Colonic mucosa (tissue), 4 donors: ENCODE data around the gene NALCN. TPM values are rescaled to one million over a fixed set of nuclear protein-coding genes. Genes with fewer than 3 reads are reported as not detected.

Experiments used
- DNase-seq: peaks from one replicate; pipeline ENCODE4 v3.0.0-alpha.2; 2020
- H3K27ac ChIP-seq: fragments of 200-600 bp; one replicate; pipeline ENCODE4 v1.8.0; 2021
- H3K27me3 ChIP-seq: fragments of 200-600 bp; one replicate; pipeline ENCODE4 v1.8.0; 2021
- H3K36me3 ChIP-seq: fragments of 200-600 bp; one replicate; pipeline ENCODE4 v1.8.0; 2021
- H3K4me1 ChIP-seq: fragments of 200-600 bp; one replicate; pipeline ENCODE4 v1.8.0; 2021; ENCODE audit warnings: mild to moderate bottlenecking
- H3K4me3 ChIP-seq: fragments of 200-600 bp; one replicate; pipeline ENCODE4 v1.8.0; 2021
- H3K9ac ChIP-seq, 2 donors: one replicate each; pipeline ENCODE4 v1.7.0; 2013; ENCODE audit warnings: control low read depth in 2 of 2, low read depth in 2 of 2, low read length in 2 of 2
- H3K9me3 ChIP-seq: fragments of 200-600 bp; one replicate; pipeline ENCODE4 v1.8.0; 2021
- intact Hi-C: fragments of 100-400 bp; cut with DNase I; formaldehyde crosslinking; loops from one replicate; pipeline ENCODE4 v1.14.1; 2022
- total RNA-seq, 2 donors: library from RNA; stranded (reverse); fragmentation: NEBNext Ultra II Directional in 1 of 2; extraction: Animal tissue kit (Norgen Biotek cat#: 25700) in 1 of 2; gene quantifications; one replicate each; pipeline ENCODE4 v1.2.1, GENCODE V29; 2021
- TF ChIP-seq, protein P1 (sequence below): fragments of 200-600 bp; IDR thresholded peaks from one replicate; pipeline ENCODE4 v1.8.0; 2022; ENCODE audit warnings: antibody characterized with exemption, mild to moderate bottlenecking
- donor health status: healthy.
- donor health status: DM: no; HTN: no; CAD: no.
- donor health status: DM: no; HTN: no; CAD: no.

The NALCN gene
- total RNA-seq, 2 donors from 2014 or later = 0.22 to 0.27 TPM

DNA sequence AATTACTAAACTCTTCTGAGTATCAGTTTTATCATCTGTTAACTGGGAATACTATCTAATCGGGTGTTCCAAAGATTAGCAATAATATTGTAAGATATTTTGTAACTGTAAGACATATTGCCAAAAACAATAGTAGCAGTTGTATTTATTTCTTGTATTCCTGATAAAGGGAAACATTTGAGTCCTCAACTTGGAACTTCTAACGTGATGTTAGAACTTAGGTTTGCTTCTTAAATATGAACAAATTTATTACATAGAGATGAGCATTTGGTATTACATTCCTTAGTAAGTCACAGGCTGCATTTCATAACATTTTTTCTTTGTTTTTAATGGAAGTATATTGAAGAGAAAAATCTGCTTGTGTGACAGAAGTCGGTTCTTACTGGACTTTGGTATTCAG lies 225.3 kb downstream of the NALCN start:
- Histone ChIP-seq H3K27ac (no peak overlapping the region), H3K9ac (no peak overlapping the region), H3K4me1 (no peaks in the 10 kb centered on the region), H3K9me3 (no peaks in the 10 kb centered on the region), H3K4me3 (no peak overlapping the region), H3K36me3 (no peaks in the 10 kb centered on the region), H3K27me3 (no peaks in the 10 kb centered on the region)
- DNase-seq = no peak
- TF ChIP-seq, protein P1, sequence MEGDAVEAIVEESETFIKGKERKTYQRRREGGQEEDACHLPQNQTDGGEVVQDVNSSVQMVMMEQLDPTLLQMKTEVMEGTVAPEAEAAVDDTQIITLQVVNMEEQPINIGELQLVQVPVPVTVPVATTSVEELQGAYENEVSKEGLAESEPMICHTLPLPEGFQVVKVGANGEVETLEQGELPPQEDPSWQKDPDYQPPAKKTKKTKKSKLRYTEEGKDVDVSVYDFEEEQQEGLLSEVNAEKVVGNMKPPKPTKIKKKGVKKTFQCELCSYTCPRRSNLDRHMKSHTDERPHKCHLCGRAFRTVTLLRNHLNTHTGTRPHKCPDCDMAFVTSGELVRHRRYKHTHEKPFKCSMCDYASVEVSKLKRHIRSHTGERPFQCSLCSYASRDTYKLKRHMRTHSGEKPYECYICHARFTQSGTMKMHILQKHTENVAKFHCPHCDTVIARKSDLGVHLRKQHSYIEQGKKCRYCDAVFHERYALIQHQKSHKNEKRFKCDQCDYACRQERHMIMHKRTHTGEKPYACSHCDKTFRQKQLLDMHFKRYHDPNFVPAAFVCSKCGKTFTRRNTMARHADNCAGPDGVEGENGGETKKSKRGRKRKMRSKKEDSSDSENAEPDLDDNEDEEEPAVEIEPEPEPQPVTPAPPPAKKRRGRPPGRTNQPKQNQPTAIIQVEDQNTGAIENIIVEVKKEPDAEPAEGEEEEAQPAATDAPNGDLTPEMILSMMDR = no peak
- intact Hi-C loops = no loop called here

GRCh38 chr13:101190337-101190736 lies 226.0 kb downstream of the NALCN start:
- no peak overlapping the region for H3K4me3 ChIP-seq
- H3K9me3 ChIP-seq = no peaks in the 10 kb centered on the region
- intact Hi-C loops = no loop called here
- DNase-seq = no peak
- no peaks in the 10 kb centered on the region for H3K36me3 ChIP-seq
- H3K4me1 ChIP-seq = no peaks in the 10 kb centered on the region
- H3K9ac ChIP-seq = no peak overlapping the region
- TF ChIP-seq, protein P1 = no peak
- no peak overlapping the region for H3K27ac ChIP-seq
- no peaks in the 10 kb centered on the region for H3K27me3 ChIP-seq

DNA sequence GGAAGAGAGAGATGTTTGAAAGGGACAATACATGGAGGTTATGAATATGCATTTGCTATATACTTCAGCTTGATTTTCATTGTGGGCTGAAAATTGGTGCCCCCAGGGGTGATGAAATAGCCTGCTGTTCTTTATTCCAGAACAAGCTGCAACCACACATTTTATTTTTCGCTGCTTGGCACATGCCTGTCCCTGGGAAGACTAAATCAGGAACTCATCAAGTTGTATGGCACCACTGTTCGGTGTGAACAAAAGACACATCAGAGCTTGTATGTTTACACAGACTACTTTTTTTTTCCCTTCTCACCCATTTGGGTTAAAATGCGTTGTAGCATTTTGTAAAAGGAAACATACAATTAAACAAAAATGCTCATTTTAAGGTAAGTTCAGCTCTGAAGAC lies 230.7 kb downstream of the NALCN start:
- H3K9me3 ChIP-seq = no peaks in the 10 kb centered on the region
- no peaks in the 10 kb centered on the region for H3K27me3 ChIP-seq
- H3K4me3 ChIP-seq = no peak overlapping the region
- no peaks in the 10 kb centered on the region for H3K4me1 ChIP-seq
- H3K36me3 ChIP-seq = no peaks in the 10 kb centered on the region
- no peak for DNase-seq
- no peak overlapping the region for H3K9ac ChIP-seq
- TF ChIP-seq, protein P1 = no peak
- intact Hi-C loops = no loop called here
- no peak overlapping the region for H3K27ac ChIP-seq

- Histone ChIP-seq H3K27me3 (no peaks in the 10 kb centered on the region), H3K9ac (no peak overlapping the region), H3K36me3 (no peaks in the 10 kb centered on the region), H3K27ac (no peak overlapping the region), H3K9me3 (no peaks in the 10 kb centered on the region), H3K4me3 (no peak overlapping the region), H3K4me1 (no peaks in the 10 kb centered on the region)
- TF ChIP-seq, protein P1 = no peak
- intact Hi-C loops = no loop called here
- DNase-seq = no peak
Measured at GRCh38 chr13:101181076-101181685, 235.1 kb downstream of the NALCN start.

- no peak for DNase-seq
- Histone ChIP-seq H3K4me3 (no peak overlapping the region), H3K9ac (no peak overlapping the region), H3K36me3 (no peaks in the 10 kb centered on the region), H3K27me3 (no peaks in the 10 kb centered on the region), H3K4me1 (no peaks in the 10 kb centered on the region), H3K9me3 (no peaks in the 10 kb centered on the region), H3K27ac (no peak overlapping the region)
- TF ChIP-seq, protein P1 = no peak
- intact Hi-C loops = no loop called here
Measured at GRCh38 chr13:101179021-101179420, 237.3 kb downstream of the NALCN start.
